Activated T-helper 17 cell treated with anti-CD3 and anti-CD28 coated beads, Interleukin-2, amount 50 U/mL, for 72 hours (primary cell): ENCODE measurements around the gene DNAH3. TPM values are rescaled to one million over a fixed set of nuclear protein-coding genes. Genes with fewer than 3 reads are reported as not detected.
"Not testable (repeated sequence)": the region's sequence is repeated elsewhere in the genome, so short reads cannot be mapped to it uniquely, and the experiment has no call there.

Experiments
- ATAC-seq: fragments of 150-1000 bp; cut with Tn5 transposase; replicated peaks from 2 replicates; pipeline ENCODE4 v1.10.0; 2021; ENCODE audit warnings: mild to moderate bottlenecking, moderate library complexity
- H3K27ac Mint-ChIP-seq: one replicate; pipeline ENCODE4 v1.8.0; 2022; ENCODE audit warnings: mixed read lengths
- H3K27me3 Mint-ChIP-seq: one replicate; pipeline ENCODE4 v1.8.0; 2022; ENCODE audit warnings: mixed read lengths
- H3K36me3 Mint-ChIP-seq: one replicate; pipeline ENCODE4 v1.8.0; 2022; ENCODE audit warnings: low read depth, mild to moderate bottlenecking, mixed read lengths
- H3K4me1 Mint-ChIP-seq: one replicate; pipeline ENCODE4 v1.8.0; 2022; ENCODE audit warnings: mixed read lengths
- H3K4me3 Mint-ChIP-seq: one replicate; pipeline ENCODE4 v1.8.0; 2022; ENCODE audit warnings: mild to moderate bottlenecking, mixed read lengths
- H3K9me3 Mint-ChIP-seq: one replicate; pipeline ENCODE4 v1.8.0; 2022; ENCODE audit warnings: mixed read lengths
- total RNA-seq, 2 donors: library from RNA; stranded (reverse); gene quantifications; one replicate each; pipeline ENCODE4 v1.2.3, GENCODE V29; 2022

The DNAH3 gene
- total RNA-seq, 2 donors from 2014 or later: 0.11 TPM

GRCh38 chr16:20929676-20930364 lies 220.8 kb downstream of the DNAH3 start:
- not testable (repeated sequence) for ATAC-seq, H3K27me3 Mint-ChIP-seq, H3K9me3 Mint-ChIP-seq, H3K27ac Mint-ChIP-seq, H3K4me1 Mint-ChIP-seq, H3K36me3 Mint-ChIP-seq, H3K4me3 Mint-ChIP-seq

DNA sequence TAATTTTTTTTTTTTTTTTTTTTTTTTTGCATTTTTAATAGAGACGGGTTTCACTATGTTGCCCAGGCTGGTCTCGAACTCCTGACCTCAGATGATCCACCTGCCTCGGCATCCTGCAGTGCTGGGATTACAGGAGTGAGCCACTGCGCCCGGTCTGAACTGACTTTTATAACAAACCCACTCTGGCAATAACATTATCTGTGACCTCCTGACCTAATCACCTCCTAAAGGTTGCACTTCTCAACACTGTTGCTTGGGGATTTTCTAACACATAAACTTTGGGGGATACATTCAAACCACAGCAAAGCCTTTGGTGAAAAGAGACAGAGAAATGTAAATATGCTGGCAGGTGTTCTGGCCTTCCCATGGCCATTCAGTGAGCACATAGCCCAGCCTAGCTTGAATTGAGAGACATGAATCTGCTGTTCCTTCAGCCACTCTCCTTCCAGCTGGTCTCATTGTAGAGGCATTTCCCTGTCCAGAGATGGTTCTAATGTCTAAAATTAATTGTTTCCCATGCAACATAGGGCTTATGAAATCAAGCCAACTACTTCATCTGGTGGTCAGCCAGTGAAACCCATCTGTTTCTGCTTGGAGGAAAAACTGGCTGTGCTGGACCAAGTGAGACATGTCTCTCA lies 221.8 kb downstream of the DNAH3 start:
- Mint-ChIP-seq H3K27me3 (no peaks in the 10 kb centered on the region), H3K27ac (no peak overlapping the region), H3K4me1 (no peaks in the 10 kb centered on the region), H3K4me3 (no peak overlapping the region), H3K36me3 (peaks cover 19% of the 10 kb centered on the region), H3K9me3 (no peaks in the 10 kb centered on the region)
- ATAC-seq: no peak

- no peaks in the 10 kb centered on the region for H3K27me3 Mint-ChIP-seq
- H3K9me3 Mint-ChIP-seq: no peaks in the 10 kb centered on the region
- no peak for ATAC-seq
- no peaks in the 10 kb centered on the region for H3K4me1 Mint-ChIP-seq
- H3K36me3 Mint-ChIP-seq: peaks cover 37% of the 10 kb centered on the region
- no peak overlapping the region for H3K4me3 Mint-ChIP-seq
- H3K27ac Mint-ChIP-seq: no peak overlapping the region
Measured at GRCh38 chr16:20925751-20926150, 224.9 kb downstream of the DNAH3 start.

DNA sequence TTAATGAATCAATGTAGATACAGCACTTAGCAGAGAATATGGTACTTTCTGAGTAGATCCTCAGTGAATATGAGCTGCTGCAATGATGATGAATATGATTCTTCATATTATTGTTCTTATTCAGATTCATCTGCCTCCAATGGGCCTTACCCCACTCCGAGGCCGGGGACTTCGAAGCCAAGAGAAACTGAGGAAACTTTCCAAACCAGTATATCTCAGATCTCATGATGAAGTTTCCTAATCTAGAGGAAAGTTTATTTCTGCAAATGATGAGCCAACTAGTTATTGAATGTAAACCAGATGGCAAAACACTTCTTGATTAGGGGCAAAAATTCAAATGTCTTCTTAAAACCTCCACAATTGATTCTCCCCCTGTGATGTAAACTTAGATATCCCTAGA lies 226.8 kb downstream of the DNAH3 start:
- no peak overlapping the region for H3K4me3 Mint-ChIP-seq
- no peaks in the 10 kb centered on the region for H3K27me3 Mint-ChIP-seq
- peak overlapping the region; percentile 1 for H3K27ac Mint-ChIP-seq
- no peaks in the 10 kb centered on the region for H3K9me3 Mint-ChIP-seq
- peaks cover 53% of the 10 kb centered on the region for H3K36me3 Mint-ChIP-seq
- H3K4me1 Mint-ChIP-seq: no peaks in the 10 kb centered on the region
- ATAC-seq: no peak

DNA sequence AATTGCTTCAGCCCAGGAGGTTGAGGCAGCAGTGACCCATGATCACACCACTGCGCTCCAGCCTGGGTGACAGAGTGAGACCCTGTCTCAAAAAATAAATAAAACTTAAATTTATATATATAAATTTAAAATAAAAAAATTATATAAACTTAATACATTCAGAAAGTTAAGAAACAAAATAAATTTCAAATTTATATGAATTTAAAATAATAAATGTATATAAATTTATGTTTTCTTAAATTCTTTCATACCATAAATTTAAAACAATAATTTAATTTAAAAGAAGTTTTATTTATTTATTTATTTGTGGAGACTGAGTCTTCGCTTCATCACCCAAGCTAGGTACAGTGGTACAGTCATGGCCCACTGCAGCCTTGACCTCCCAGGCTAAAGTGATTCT lies 229.8 kb downstream of the DNAH3 start:
- no peak for ATAC-seq
- Mint-ChIP-seq H3K9me3 (no peaks in the 10 kb centered on the region), H3K27ac (no peak overlapping the region), H3K4me1 (no peaks in the 10 kb centered on the region), H3K27me3 (no peaks in the 10 kb centered on the region), H3K4me3 (no peak overlapping the region), H3K36me3 (peaks cover 76% of the 10 kb centered on the region)

DNA sequence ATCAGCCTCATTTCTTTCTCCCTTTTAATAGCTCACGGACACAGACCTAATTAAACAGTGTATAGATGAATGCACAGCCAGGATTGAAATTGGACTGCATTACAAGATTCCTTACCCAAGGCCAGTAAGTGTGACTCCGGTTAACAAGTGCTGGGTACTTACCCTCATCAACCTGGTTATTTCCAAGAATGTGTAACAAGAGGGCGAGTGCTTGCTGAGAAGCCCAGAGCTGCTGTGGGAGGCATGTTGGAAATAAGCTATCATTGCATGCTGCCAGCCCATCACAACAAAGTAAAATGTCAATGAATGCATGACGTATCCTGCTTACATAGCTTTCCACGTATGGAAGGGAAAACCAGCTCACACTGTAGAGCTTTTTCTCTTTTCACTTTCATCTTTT lies 230.6 kb downstream of the DNAH3 start:
- Mint-ChIP-seq H3K9me3 (no peaks in the 10 kb centered on the region), H3K4me3 (no peak overlapping the region), H3K4me1 (no peaks in the 10 kb centered on the region), H3K27ac (peak overlapping the region; percentile 36), H3K36me3 (peaks cover 76% of the 10 kb centered on the region), H3K27me3 (no peaks in the 10 kb centered on the region)
- peak; percentile 74 for ATAC-seq

DNA sequence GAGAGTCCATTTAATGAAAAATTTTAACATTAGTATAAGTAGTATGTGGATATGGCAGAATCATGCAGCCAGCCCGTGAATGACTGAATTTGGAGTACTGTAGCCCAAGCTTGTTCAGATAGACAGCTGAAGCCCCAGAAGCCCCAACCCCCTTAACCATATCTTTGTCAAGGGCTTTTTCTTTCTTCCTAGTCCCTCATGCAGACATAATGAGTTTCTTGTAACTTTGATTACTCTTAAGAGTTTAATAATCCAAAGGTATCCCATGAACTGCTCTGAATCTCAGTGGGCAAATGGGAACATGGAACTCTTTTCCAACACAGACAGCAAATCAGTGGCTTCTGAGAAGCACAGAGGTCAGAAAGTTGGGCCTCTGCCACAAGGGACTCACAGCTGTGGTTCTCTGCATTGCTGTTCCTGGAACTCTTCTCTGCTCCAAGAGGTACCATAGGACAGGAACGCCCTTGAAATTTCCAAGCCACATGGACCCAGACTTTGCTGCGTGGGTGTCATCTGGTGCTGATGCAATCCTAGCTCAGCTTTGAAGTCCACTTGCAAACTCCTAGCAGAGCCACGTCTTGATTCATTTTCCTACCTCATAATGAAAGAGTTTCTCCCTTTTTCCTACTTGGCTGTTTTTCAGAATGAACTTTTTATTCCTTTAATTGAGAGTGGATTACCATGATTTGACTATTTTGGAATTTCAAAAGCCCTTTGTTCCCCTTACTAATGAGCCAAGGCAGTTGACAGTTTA lies 232.0 kb downstream of the DNAH3 start:
- Mint-ChIP-seq H3K27ac (peak overlapping the region; percentile 61), H3K4me1 (no peaks in the 10 kb centered on the region), H3K36me3 (peaks cover 63% of the 10 kb centered on the region), H3K9me3 (no peaks in the 10 kb centered on the region), H3K27me3 (no peaks in the 10 kb centered on the region), H3K4me3 (no peak overlapping the region)
- ATAC-seq: peak; percentile 34

DNA sequence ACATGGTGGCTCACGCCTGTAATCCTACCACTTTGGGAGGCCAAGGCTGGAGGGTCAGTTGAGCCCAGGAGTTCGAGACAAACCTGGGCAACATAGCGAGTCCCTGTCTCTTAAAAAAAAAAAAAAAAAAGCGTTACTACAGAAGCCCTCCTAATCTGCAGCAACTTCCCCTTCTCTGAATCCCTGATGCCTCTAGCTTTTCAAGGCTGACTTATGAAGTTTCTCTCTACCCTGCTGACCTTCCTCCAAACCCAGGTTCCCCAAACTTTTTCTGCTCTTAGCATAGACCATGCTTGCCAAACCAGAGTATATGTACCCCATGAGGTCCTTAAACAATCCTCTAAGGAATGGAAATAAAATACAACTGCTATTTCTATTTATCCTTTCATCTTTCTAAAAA lies 233.7 kb downstream of the DNAH3 start:
- H3K27ac Mint-ChIP-seq: no peak overlapping the region
- ATAC-seq: no peak

GRCh38 chr16:20916289-20916688 lies 234.4 kb downstream of the DNAH3 start:
- ATAC-seq: no peak
- H3K27ac Mint-ChIP-seq: no peak overlapping the region
- H3K36me3 Mint-ChIP-seq: peaks cover 47% of the 10 kb centered on the region
- H3K4me3 Mint-ChIP-seq: no peak overlapping the region
- H3K27me3 Mint-ChIP-seq: no peaks in the 10 kb centered on the region
- no peaks in the 10 kb centered on the region for H3K9me3 Mint-ChIP-seq
- peaks cover 3% of the 10 kb centered on the region for H3K4me1 Mint-ChIP-seq

More for the DNA sequence above, 233.7 kb downstream of the DNAH3 start:
- no peak overlapping the region for H3K4me3 Mint-ChIP-seq
- no peaks in the 10 kb centered on the region for H3K27me3 Mint-ChIP-seq
- H3K36me3 Mint-ChIP-seq: peaks cover 50% of the 10 kb centered on the region
- H3K9me3 Mint-ChIP-seq: no peaks in the 10 kb centered on the region
- H3K4me1 Mint-ChIP-seq: no peaks in the 10 kb centered on the region

- Mint-ChIP-seq H3K27ac (peak overlapping the region; percentile 92), H3K9me3 (no peaks in the 10 kb centered on the region), H3K4me3 (peak overlapping the region; percentile 70), H3K27me3 (no peaks in the 10 kb centered on the region), H3K36me3 (peaks cover 12% of the 10 kb centered on the region), H3K4me1 (peaks cover 6% of the 10 kb centered on the region)
- ATAC-seq: peak; percentile 64
Measured at GRCh38 chr16:20911361-20911760, 239.3 kb downstream of the DNAH3 start.

DNA sequence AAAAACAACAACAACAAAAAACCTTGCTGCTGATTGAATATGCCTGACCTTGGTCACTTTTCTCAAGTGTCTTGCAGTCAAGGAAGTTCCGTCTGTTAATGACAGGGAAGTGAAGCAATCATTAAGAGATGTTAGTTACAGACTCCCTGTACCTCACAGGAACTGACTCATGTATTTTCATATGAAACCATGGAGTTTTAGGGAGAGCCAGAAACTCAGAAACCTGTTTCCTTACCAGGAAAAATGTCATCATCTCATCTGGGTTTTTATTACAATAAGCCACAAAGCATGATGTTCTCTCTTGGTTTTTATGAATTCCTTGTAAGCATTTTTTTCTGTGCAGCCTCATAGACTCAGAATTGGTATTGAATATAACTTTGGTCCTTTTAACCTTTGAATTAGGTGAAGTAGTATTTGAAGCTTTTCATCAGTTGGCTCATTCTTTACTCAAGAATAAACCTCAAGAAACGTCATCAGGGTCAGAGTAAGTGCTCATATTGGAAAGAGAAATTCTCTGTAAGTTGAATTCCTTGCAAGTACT lies 239.8 kb downstream of the DNAH3 start:
- peaks cover 7% of the 10 kb centered on the region for H3K36me3 Mint-ChIP-seq
- H3K4me3 Mint-ChIP-seq: peak overlapping the region; percentile 70
- no peaks in the 10 kb centered on the region for H3K27me3 Mint-ChIP-seq
- H3K9me3 Mint-ChIP-seq: no peaks in the 10 kb centered on the region
- peaks cover 6% of the 10 kb centered on the region for H3K4me1 Mint-ChIP-seq
- ATAC-seq: peak; percentile 86
- peak overlapping the region; percentile 92 for H3K27ac Mint-ChIP-seq

DNA sequence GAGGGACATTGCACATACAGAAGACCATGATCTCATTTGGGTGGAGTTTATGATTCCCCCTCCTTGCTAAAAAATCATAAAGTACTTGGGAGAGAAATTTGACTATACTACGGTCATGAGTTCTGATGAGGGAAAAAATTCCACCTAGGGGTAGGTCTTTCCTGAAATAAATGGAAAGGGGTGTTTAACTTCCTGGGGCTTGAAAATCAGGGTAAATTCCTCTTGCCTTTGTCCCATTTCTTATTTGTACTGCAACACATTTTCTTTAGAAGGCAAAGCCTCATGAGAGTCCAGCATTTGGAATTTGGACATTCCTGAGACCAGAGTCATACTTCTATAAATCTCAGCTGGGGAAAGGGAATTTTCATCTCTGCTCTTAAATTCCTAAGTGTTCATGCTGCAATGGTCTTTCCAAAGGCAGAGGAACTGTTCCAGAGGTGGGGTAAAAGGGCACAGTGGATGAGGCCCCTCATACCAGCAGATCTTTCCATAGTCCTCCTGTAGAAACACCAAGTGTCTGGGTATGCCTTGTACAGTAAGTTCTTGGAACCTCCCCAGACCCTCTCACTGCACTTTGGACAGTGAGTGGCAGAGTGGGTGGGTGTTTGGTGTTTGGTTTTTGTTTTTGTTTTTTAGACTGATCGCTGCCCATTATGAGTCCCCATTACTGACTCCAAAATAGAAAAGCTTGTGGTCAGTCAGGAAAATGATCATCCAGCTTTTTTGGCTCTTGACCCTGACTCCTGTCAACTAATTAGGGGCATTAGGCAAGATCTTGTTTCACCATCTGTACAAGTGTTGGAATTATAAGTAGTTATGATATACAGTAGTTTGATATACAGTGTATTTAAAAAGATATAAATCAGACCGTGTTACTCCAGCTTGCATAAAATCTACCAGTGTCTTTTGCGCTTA lies 244.0 kb downstream of the DNAH3 start:
- Mint-ChIP-seq H3K4me3 (no peak overlapping the region), H3K9me3 (no peaks in the 10 kb centered on the region), H3K27me3 (no peaks in the 10 kb centered on the region), H3K27ac (no peak overlapping the region), H3K36me3 (peaks cover 18% of the 10 kb centered on the region), H3K4me1 (peaks cover 38% of the 10 kb centered on the region)
- no peak for ATAC-seq

DNA sequence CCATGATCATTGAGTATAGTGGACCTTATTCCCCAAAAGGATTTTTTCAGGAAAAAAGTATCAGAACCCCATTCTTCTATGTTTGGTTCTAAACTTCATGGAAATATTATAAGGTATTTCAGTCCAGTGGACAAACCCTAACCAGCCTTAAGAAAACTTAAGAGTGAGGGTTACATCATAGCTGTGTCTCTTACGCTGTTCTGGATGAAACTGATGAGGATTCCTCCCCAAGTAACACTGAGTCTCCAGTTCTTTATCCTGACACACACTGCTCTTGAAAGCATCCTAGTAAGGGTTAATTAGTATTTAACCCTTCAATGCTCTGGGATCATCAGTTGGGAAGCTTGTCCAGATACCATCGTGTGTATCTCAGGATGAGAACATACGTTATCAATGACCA lies 245.1 kb downstream of the DNAH3 start:
- Mint-ChIP-seq H3K4me3 (no peak overlapping the region), H3K9me3 (no peaks in the 10 kb centered on the region), H3K36me3 (peaks cover 28% of the 10 kb centered on the region), H3K4me1 (peaks cover 36% of the 10 kb centered on the region), H3K27me3 (no peaks in the 10 kb centered on the region), H3K27ac (no peak overlapping the region)
- ATAC-seq: no peak

DNA sequence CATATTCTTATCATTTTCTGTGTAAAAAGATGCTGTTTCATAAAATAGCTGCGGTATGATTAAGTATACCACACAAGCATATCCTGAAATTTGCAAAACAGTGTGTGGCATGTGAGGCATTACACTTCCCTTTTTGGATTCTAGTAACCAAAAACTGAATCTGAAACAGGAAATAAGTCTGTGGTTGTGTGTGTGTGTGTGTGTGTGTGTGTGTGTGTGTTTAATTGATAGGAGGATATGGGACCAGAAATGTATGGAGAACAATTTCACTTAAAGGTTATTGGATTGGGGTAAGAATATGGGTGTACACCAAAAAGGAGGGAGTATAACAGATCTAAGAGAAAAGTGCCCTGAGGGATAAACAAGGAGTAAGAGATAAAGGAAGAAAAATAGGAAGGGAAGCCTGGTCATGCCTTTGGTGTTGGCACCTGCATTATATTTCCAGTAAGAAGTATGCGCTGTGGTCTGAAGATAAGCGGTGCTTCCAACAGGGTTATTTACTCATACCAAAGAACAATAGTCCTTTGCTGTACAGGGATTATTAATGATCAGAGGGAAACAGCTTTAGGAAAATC lies 246.1 kb downstream of the DNAH3 start:
- no peak for ATAC-seq
- H3K27ac Mint-ChIP-seq: peak overlapping the region; percentile 98
- no peaks in the 10 kb centered on the region for H3K27me3 Mint-ChIP-seq
- peak overlapping the region; percentile 88 for H3K4me3 Mint-ChIP-seq
- peaks cover 34% of the 10 kb centered on the region for H3K36me3 Mint-ChIP-seq
- H3K9me3 Mint-ChIP-seq: no peaks in the 10 kb centered on the region
- peaks cover 36% of the 10 kb centered on the region for H3K4me1 Mint-ChIP-seq
